IMR-90 (cell line): ENCODE data around the gene PPM1F. TPM values are rescaled to one million over a fixed set of nuclear protein-coding genes. Genes with fewer than 3 reads are reported as not detected.

Experiments used
- ATAC-seq: fragments of 200-7000 bp; cut with Tn5 transposase; 2 replicates; pipeline ENCODE4 v1.9.1; 2020; ENCODE audit warnings: low read depth, mild to moderate bottlenecking, moderate library complexity
- BruUV-seq: library from RNA; stranded (reverse); fragments of 400-500 nt; replicated peaks from 2 replicates; lab custom pipeline; 2021; lab: Mats Ljungman, UMichigan
- CTCF ChIA-PET: fragments of 300-600 bp; formaldehyde crosslinking; extraction: SDS; loops from one replicate; lab custom pipeline; 2021; ENCODE audit warnings: antibody characterized with exemption; lab: Yijun Ruan, JAX
- POLR2A ChIA-PET: fragments of 300-600 bp; sonication (Branson Sonifier 250); formaldehyde crosslinking; loops from one replicate; lab custom pipeline; 2022; ENCODE audit warnings: antibody characterized with exemption; ENCODE audit not compliant: unreplicated experiment; lab: Charles Lee
- DNase-seq: peaks from one replicate; pipeline ENCODE4 v3.0.0; 2013
- H2AFZ ChIP-seq: replicated peaks from 2 replicates; pipeline ENCODE3; 2013; ENCODE audit warnings: low read length, mild to moderate bottlenecking; ENCODE audit not compliant: poor library complexity
- H2AK5ac ChIP-seq: 2 replicates; pipeline ENCODE4 v1.6.1; 2013; ENCODE audit warnings: low read depth, low read length, inconsistent platforms
- H2AK9ac ChIP-seq: replicated peaks from 2 replicates; pipeline ENCODE3; 2013; ENCODE audit warnings: mild to moderate bottlenecking, low read depth, low read length, moderate library complexity; ENCODE audit not compliant: poor library complexity
- H2BK120ac ChIP-seq: 2 replicates; pipeline ENCODE4 v1.6.1; 2013; ENCODE audit warnings: low read depth, low read length, inconsistent platforms
- H2BK15ac ChIP-seq: 3 replicates; pipeline ENCODE4 v1.6.1; 2013; ENCODE audit warnings: low read depth, low read length, inconsistent platforms
- H2BK20ac ChIP-seq: 2 replicates; pipeline ENCODE4 v1.6.1; 2013; ENCODE audit warnings: low read depth, mild to moderate bottlenecking, inconsistent platforms, low read length, moderate library complexity
- H2BK5ac ChIP-seq: 2 replicates; pipeline ENCODE4 v1.6.1; 2013; ENCODE audit warnings: mild to moderate bottlenecking, low read depth, low read length, inconsistent platforms; ENCODE audit not compliant: poor library complexity, severe bottlenecking
- H3K14ac ChIP-seq: replicated peaks from 2 replicates; pipeline ENCODE4 v1.6.1; 2013; ENCODE audit warnings: low read depth, low read length, inconsistent platforms
- H3K18ac ChIP-seq: 2 replicates; pipeline ENCODE4 v1.6.1; 2013; ENCODE audit warnings: low read depth, low read length, control low read depth
- H3K23ac ChIP-seq: 2 replicates; pipeline ENCODE4 v1.6.1; 2013; ENCODE audit warnings: low read depth, low read length, inconsistent platforms
- H3K27ac ChIP-seq: 2 replicates; pipeline ENCODE4 v1.5.1; 2013; ENCODE audit warnings: mild to moderate bottlenecking, control low read depth, low read length; ENCODE audit not compliant: insufficient read depth
- H3K27me3 ChIP-seq: 2 replicates; pipeline ENCODE4 v1.6.1; 2013; ENCODE audit warnings: low read length; ENCODE audit not compliant: control insufficient read depth, insufficient read depth
- H3K36me3 ChIP-seq: 2 replicates; pipeline ENCODE4 v1.6.1; 2013; ENCODE audit warnings: low read length, mixed read lengths; ENCODE audit not compliant: control insufficient read depth, insufficient read depth
- H3K4ac ChIP-seq: 2 replicates; pipeline ENCODE4 v1.6.1; 2013; ENCODE audit warnings: low read depth, low read length, inconsistent platforms
- H3K4me1 ChIP-seq: 2 replicates; pipeline ENCODE4 v1.6.1; 2013; ENCODE audit warnings: low read length, mixed read lengths; ENCODE audit not compliant: control insufficient read depth, insufficient read depth
- H3K4me2 ChIP-seq: 2 replicates; pipeline ENCODE4 v1.6.1; 2013; ENCODE audit warnings: low read depth, mild to moderate bottlenecking, control low read depth, low read length, moderate library complexity
- H3K4me3 ChIP-seq: 2 replicates; pipeline ENCODE4 v1.5.1; 2013; ENCODE audit warnings: low read depth, mild to moderate bottlenecking, control low read depth, low read length, moderate library complexity; ENCODE audit not compliant: insufficient read depth
- H3K56ac ChIP-seq: 2 replicates; pipeline ENCODE4 v1.6.1; 2013; ENCODE audit warnings: low read length, inconsistent platforms; ENCODE audit not compliant: insufficient read depth; ENCODE audit errors: extremely low read depth
- H3K79me1 ChIP-seq, 2 experiments: 2 replicates each; pipeline ENCODE4 v1.6.1; 2013; ENCODE audit warnings: low read length in 2 of 2, inconsistent platforms in 1 of 2, low read depth in 1 of 2
- H3K9ac ChIP-seq: 2 replicates; pipeline ENCODE4 v1.6.1; 2013; ENCODE audit warnings: low read depth, low read length, control low read depth
- H3K9me1 ChIP-seq: 2 replicates; pipeline ENCODE4 v1.6.1; 2013; ENCODE audit warnings: low read length, inconsistent platforms; ENCODE audit not compliant: insufficient read depth
- H3K9me3 ChIP-seq: 2 replicates; pipeline ENCODE4 v1.6.1; 2013; ENCODE audit warnings: low read length; ENCODE audit not compliant: control insufficient read depth, insufficient read depth
- H4K20me1 ChIP-seq: 2 replicates; pipeline ENCODE4 v1.6.1; 2013; ENCODE audit warnings: low read length, inconsistent platforms; ENCODE audit not compliant: insufficient read depth
- H4K5ac ChIP-seq: 2 replicates; pipeline ENCODE4 v1.6.1; 2013; ENCODE audit warnings: mild to moderate bottlenecking, low read depth, low read length, control low read depth
- H4K8ac ChIP-seq, 2 experiments: 2 replicates each; pipeline ENCODE4 v1.6.1; 2013; ENCODE audit warnings: low read depth in 2 of 2, low read length in 2 of 2, control low read depth in 1 of 2, inconsistent platforms in 1 of 2
- H4K91ac ChIP-seq: 2 replicates; pipeline ENCODE4 v1.6.1; 2013; ENCODE audit warnings: low read depth, low read length, inconsistent platforms; ENCODE audit not compliant: insufficient read depth
- BHLHE40 ChIP-seq: fragments of 150-350 bp; IDR thresholded peaks from 2 replicates; pipeline ENCODE4 v1.6.1; 2016; ENCODE audit warnings: mild to moderate bottlenecking, low read depth, low read length
- CEBPB ChIP-seq: IDR thresholded peaks from 2 replicates; pipeline ENCODE4 v1.6.1; 2012; ENCODE audit warnings: low read depth, low read length, improper control_type of control experiment
- CHD1 ChIP-seq: IDR thresholded peaks from 2 replicates; pipeline ENCODE4 v1.6.1; 2012; ENCODE audit warnings: low read depth, low read length, improper control_type of control experiment
- FOS ChIP-seq: fragments of 150-350 bp; IDR thresholded peaks from 2 replicates; pipeline ENCODE4 v1.6.1; 2016; ENCODE audit warnings: low read depth, low read length
- MAFK ChIP-seq: IDR thresholded peaks from 2 replicates; pipeline ENCODE4 v1.6.1; 2012; ENCODE audit warnings: low read depth, low read length, improper control_type of control experiment
- MAZ ChIP-seq: IDR thresholded peaks from 2 replicates; pipeline ENCODE4 v1.6.1; 2012; ENCODE audit warnings: low read depth, mild to moderate bottlenecking, low read length, improper control_type of control experiment, moderate library complexity, borderline replicate concordance
- MXI1 ChIP-seq: IDR thresholded peaks from 2 replicates; pipeline ENCODE4 v1.6.1; 2012; ENCODE audit warnings: low read depth, mild to moderate bottlenecking, low read length, moderate library complexity, borderline replicate concordance
- NFE2L2 ChIP-seq: fragments of 150-350 bp; IDR thresholded peaks from 2 replicates; pipeline ENCODE4 v1.6.1; 2016; ENCODE audit warnings: low read depth, mild to moderate bottlenecking, low read length
- POLR2A ChIP-seq: IDR thresholded peaks from 2 replicates; pipeline ENCODE4 v1.6.1; 2012; ENCODE audit warnings: mild to moderate bottlenecking, low read depth, low read length
- RAD21 ChIP-seq: IDR thresholded peaks from 2 replicates; pipeline ENCODE4 v1.6.1; 2012; ENCODE audit warnings: low read length, improper control_type of control experiment
- RCOR1 ChIP-seq: IDR thresholded peaks from 2 replicates; pipeline ENCODE4 v1.6.1; 2012; ENCODE audit warnings: mild to moderate bottlenecking, low read length, improper control_type of control experiment; ENCODE audit not compliant: insufficient replicate concordance
- RFX5 ChIP-seq: IDR thresholded peaks from 2 replicates; pipeline ENCODE4 v1.8.0; 2012; ENCODE audit warnings: low read depth, mild to moderate bottlenecking, low read length, moderate library complexity
- SMC3 ChIP-seq: fragments of 150-350 bp; IDR thresholded peaks from 2 replicates; pipeline ENCODE4 v1.6.1; 2016; ENCODE audit warnings: low read depth, mild to moderate bottlenecking, antibody characterized with exemption, low read length, moderate library complexity
- dilution Hi-C: fragments of 300-500 bp; cut with HindIII; formaldehyde crosslinking; loops from one replicate; pipeline ENCODE4 v1.14.3; 2018; ENCODE audit warnings: low sequenced_read_pairs; ENCODE audit not compliant: unreplicated experiment
- in situ Hi-C: fragments of 300-500 bp; cut with MboI; formaldehyde crosslinking; loops from 3 replicates; pipeline ENCODE4 v1.14.3; 2019; ENCODE audit warnings: low sequenced_read_pairs, inconsistent platforms, mixed read lengths
- intact Hi-C: fragments of 100-400 bp; cut with micrococcal nuclease; formaldehyde crosslinking; loops from 2 replicates; pipeline ENCODE4 v1.10.0; 2022
- polyA plus RNA-seq, 3 experiments: library from polyadenylated mRNA; depleted of rRNA; stranded (reverse); fragments of >200 nt; gene quantifications; 2 replicates each; pipeline ENCODE4 v1.2.3, GENCODE V29; 2012; ENCODE audit warnings: low replicate concordance in 1 of 3
- total RNA-seq: library from RNA; depleted of rRNA; stranded (reverse); fragments of >200 nt; gene quantifications from 2 replicates; pipeline ENCODE4 v1.2.3, GENCODE V29; 2012
- TF ChIP-seq, protein P1 (sequence below): fragments of 150-350 bp; IDR thresholded peaks from 2 replicates; pipeline ENCODE4 v1.6.1; 2017; ENCODE audit warnings: mild to moderate bottlenecking, antibody characterized with exemption, low read length, low read depth
- TF ChIP-seq, protein P2 (sequence below): fragments of 150-350 bp; IDR thresholded peaks from 2 replicates; pipeline ENCODE4 v1.6.1; 2016; ENCODE audit warnings: low read depth, mild to moderate bottlenecking, low read length, moderate library complexity, borderline replicate concordance
- TF ChIP-seq, protein P3 (sequence below): conservative IDR thresholded peaks from 2 replicates; pipeline ENCODE4 v1.5.1; 2012; ENCODE audit warnings: mild to moderate bottlenecking, low read depth, low read length, improper control_type of control experiment

PPM1F gene
- total and polyA plus RNA-seq, 2 of the 4 experiments (the other 2 are of a cell fraction) = 20.8 to 30.3 TPM

DNA sequence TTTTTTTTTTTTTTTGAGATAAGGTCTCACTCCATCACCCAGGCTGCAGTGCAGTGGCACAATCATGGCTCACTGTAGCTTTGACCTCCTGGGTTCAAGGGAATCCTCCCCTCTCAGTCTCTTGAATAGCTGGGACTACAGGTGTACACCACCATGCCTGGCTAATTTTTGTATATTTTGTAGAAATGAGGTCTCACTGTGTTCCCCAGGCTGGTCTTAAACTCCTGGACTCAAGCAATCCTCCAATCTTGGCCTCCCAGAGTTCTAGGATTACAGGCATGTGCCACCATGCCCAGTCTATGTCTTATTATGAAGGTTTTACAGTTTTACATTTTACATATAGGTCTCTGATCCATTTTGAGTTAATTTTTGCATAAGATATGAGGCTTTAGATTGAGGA lies 64.8 kb downstream of the PPM1F start:
- no peak overlapping the region for H3K27ac ChIP-seq
- no peaks in the 10 kb centered on the region for H3K9me3 ChIP-seq
- no peak overlapping the region for H4K8ac ChIP-seq
- peaks cover 2% of the 10 kb centered on the region; the same call in 1 of the 2 replicates for H3K4me1 ChIP-seq
- no peak overlapping the region for H3K9ac ChIP-seq
- ChIA-PET CTCF (no interaction called here), POLR2A (no interaction called here)
- no peak overlapping the region for H2BK15ac ChIP-seq
- H4K20me1 ChIP-seq = no peaks in the 10 kb centered on the region
- no peak overlapping the region for H2BK120ac ChIP-seq
- H2AK9ac ChIP-seq = no peak overlapping the region
- H3K4ac ChIP-seq = no peak overlapping the region
- H3K27me3 ChIP-seq = no peaks in the 10 kb centered on the region
- no peak overlapping the region for H3K14ac ChIP-seq
- H3K4me3 ChIP-seq = no peak overlapping the region
- H2AK5ac ChIP-seq = no peak overlapping the region
- ATAC-seq (no peak), DNase-seq (no peak)
- H4K91ac ChIP-seq = no peak overlapping the region
- H2AFZ ChIP-seq = no peak overlapping the region
- H3K79me1 ChIP-seq = no peaks in the 10 kb centered on the region
- H3K18ac ChIP-seq = no peak overlapping the region
- H3K23ac ChIP-seq = no peak overlapping the region
- no peak for TF ChIP-seq NFE2L2
- no peak for TF ChIP-seq CEBPB
- TF ChIP-seq POLR2A = no peak
- no peak for TF ChIP-seq CHD1
- TF ChIP-seq SMC3 = no peak
- no peak for TF ChIP-seq MAZ
- no peak for TF ChIP-seq BHLHE40
- no peak for TF ChIP-seq MXI1
- no peak for TF ChIP-seq RAD21
- TF ChIP-seq, protein P1, sequence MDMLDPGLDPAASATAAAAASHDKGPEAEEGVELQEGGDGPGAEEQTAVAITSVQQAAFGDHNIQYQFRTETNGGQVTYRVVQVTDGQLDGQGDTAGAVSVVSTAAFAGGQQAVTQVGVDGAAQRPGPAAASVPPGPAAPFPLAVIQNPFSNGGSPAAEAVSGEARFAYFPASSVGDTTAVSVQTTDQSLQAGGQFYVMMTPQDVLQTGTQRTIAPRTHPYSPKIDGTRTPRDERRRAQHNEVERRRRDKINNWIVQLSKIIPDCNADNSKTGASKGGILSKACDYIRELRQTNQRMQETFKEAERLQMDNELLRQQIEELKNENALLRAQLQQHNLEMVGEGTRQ = no peak
- no peak for TF ChIP-seq RCOR1
- TF ChIP-seq FOS = no peak
- TF ChIP-seq, protein P2, sequence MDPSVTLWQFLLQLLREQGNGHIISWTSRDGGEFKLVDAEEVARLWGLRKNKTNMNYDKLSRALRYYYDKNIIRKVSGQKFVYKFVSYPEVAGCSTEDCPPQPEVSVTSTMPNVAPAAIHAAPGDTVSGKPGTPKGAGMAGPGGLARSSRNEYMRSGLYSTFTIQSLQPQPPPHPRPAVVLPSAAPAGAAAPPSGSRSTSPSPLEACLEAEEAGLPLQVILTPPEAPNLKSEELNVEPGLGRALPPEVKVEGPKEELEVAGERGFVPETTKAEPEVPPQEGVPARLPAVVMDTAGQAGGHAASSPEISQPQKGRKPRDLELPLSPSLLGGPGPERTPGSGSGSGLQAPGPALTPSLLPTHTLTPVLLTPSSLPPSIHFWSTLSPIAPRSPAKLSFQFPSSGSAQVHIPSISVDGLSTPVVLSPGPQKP = no peak
- TF ChIP-seq, protein P3, sequence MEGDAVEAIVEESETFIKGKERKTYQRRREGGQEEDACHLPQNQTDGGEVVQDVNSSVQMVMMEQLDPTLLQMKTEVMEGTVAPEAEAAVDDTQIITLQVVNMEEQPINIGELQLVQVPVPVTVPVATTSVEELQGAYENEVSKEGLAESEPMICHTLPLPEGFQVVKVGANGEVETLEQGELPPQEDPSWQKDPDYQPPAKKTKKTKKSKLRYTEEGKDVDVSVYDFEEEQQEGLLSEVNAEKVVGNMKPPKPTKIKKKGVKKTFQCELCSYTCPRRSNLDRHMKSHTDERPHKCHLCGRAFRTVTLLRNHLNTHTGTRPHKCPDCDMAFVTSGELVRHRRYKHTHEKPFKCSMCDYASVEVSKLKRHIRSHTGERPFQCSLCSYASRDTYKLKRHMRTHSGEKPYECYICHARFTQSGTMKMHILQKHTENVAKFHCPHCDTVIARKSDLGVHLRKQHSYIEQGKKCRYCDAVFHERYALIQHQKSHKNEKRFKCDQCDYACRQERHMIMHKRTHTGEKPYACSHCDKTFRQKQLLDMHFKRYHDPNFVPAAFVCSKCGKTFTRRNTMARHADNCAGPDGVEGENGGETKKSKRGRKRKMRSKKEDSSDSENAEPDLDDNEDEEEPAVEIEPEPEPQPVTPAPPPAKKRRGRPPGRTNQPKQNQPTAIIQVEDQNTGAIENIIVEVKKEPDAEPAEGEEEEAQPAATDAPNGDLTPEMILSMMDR = no peak
- TF ChIP-seq RFX5 = no peak
- TF ChIP-seq MAFK = no peak
- dilution Hi-C loops = no loop called here
- no peak overlapping the region for H2BK20ac ChIP-seq
- intact Hi-C loops = no loop called here
- H2BK5ac ChIP-seq = no peak overlapping the region
- no peaks in the 10 kb centered on the region for H3K36me3 ChIP-seq
- in situ Hi-C loops = no loop called here
- H3K9me1 ChIP-seq = no peaks in the 10 kb centered on the region
- H3K56ac ChIP-seq = no peak overlapping the region
- H4K5ac ChIP-seq = no peak overlapping the region
- BruUV-seq = no TSS peak
- H3K4me2 ChIP-seq = no peak overlapping the region
